Esophagus muscularis mucosa (tissue), 4 donors: ENCODE measurements around the gene DNAH17.

Experiments used
- CTCF ChIP-seq, 3 experiments: fragments of 200-600 bp in 2 of 3; fragments of 450-650 bp in 1 of 3; sonication (generic) in 2 of 3; IDR thresholded peaks; one replicate each; pipeline ENCODE4 v1.5.1; 2017 to 2019; ENCODE audit warnings: antibody characterized with exemption in 3 of 3, mild to moderate bottlenecking in 2 of 3, moderate library complexity in 1 of 3
- EP300 ChIP-seq: sonication (generic); formaldehyde crosslinking; IDR thresholded peaks from one replicate; pipeline ENCODE4 v1.6.1; 2017; ENCODE audit warnings: antibody characterized with exemption
- POLR2A ChIP-seq: fragments of 450-650 bp; IDR thresholded peaks from one replicate; pipeline ENCODE4 v1.6.1; 2017; ENCODE audit warnings: antibody characterized with exemption, moderate library complexity, mild to moderate bottlenecking, low read depth

- TF ChIP-seq POLR2A: no peak
- no peak for TF ChIP-seq CTCF (IDR thresholded peaks at IDR 0.05)
- TF ChIP-seq EP300: no peak
Measured at GRCh38 chr17:78466786-78467715, 110.1 kb downstream of the DNAH17 start.
